WTC11 (cell line): Measurements from ENCODE around the gene LBX2. TPM values are rescaled to one million over a fixed set of nuclear protein-coding genes. Genes with fewer than 3 reads are reported as not detected.
"Not testable (repeated sequence)": the region's sequence is repeated elsewhere in the genome, so short reads cannot be mapped to it uniquely, and the experiment has no call there.

ENCODE experiments used
- ATAC-seq: fragments of 200-7000 bp; cut with Tn5 transposase; 2 replicates; pipeline ENCODE4 v1.10.0; 2021; ENCODE audit warnings: mild to moderate bottlenecking, moderate library complexity
- CTCF ChIA-PET: fragments of 300-600 bp; sonication (Branson Sonifier 250); formaldehyde crosslinking; loops from one replicate; lab custom pipeline; 2021; ENCODE audit warnings: antibody characterized with exemption; lab: Charles Lee
- POLR2A ChIA-PET: fragments of 350-600 bp; sonication (Branson Sonifier 250); formaldehyde crosslinking; loops from one replicate; lab custom pipeline; 2021; ENCODE audit warnings: antibody characterized with exemption; lab: Charles Lee
- DNase-seq: peaks from one replicate; pipeline ENCODE4 v3.0.0; 2021; ENCODE audit warnings: low spot score
- H3K27ac Mint-ChIP-seq: 2 replicates; pipeline ENCODE4 v1.8.0; 2021; ENCODE audit warnings: mixed read lengths
- H3K27me3 Mint-ChIP-seq: 2 replicates; pipeline ENCODE4 v1.8.0; 2021; ENCODE audit warnings: low read depth, mild to moderate bottlenecking, moderate library complexity, mixed read lengths
- H3K36me3 Mint-ChIP-seq: 2 replicates; pipeline ENCODE4 v1.8.0; 2021; ENCODE audit warnings: mixed read lengths
- H3K4me1 Mint-ChIP-seq: 2 replicates; pipeline ENCODE4 v1.8.0; 2022; ENCODE audit warnings: mixed read lengths
- H3K4me3 Mint-ChIP-seq: 2 replicates; pipeline ENCODE4 v1.8.0; 2021; ENCODE audit warnings: mild to moderate bottlenecking, moderate library complexity, mixed read lengths
- H3K9me3 Mint-ChIP-seq: 2 replicates; pipeline ENCODE4 v1.8.0; 2021; ENCODE audit warnings: mixed read lengths
- ATF3 ChIP-seq: sonication (generic); formaldehyde crosslinking; conservative IDR thresholded peaks from 2 replicates; pipeline ENCODE4 v1.8.1; 2022; ENCODE audit warnings: mild to moderate bottlenecking, missing genetic modification reagents
- EMX1 ChIP-seq: fragments of 250-450 bp; sonication (Bioruptor Pico); IDR thresholded peaks from 2 replicates; pipeline ENCODE4 v1.8.0; 2021; ENCODE audit warnings: mild to moderate bottlenecking
- GABPB1 ChIP-seq: sonication (generic); formaldehyde crosslinking; IDR thresholded peaks from 2 replicates; pipeline ENCODE4 v1.8.1; 2023; ENCODE audit warnings: mild to moderate bottlenecking, missing genetic modification reagents
- GTF2I ChIP-seq: fragments of 250-450 bp; sonication (Bioruptor Pico); conservative IDR thresholded peaks from 2 replicates; pipeline ENCODE4 v1.4.0; 2021; ENCODE audit warnings: mild to moderate bottlenecking
- HMGXB4 ChIP-seq: sonication (generic); formaldehyde crosslinking; IDR thresholded peaks from 2 replicates; pipeline ENCODE4 v1.8.1; 2023; ENCODE audit warnings: mild to moderate bottlenecking, moderate library complexity, missing genetic modification reagents
- MXD4 ChIP-seq: fragments of 250-450 bp; sonication (Bioruptor Pico); IDR thresholded peaks from 2 replicates; pipeline ENCODE4 v1.8.0; 2021; ENCODE audit warnings: mild to moderate bottlenecking, moderate library complexity, borderline replicate concordance
- NFYB ChIP-seq: sonication (generic); formaldehyde crosslinking; conservative IDR thresholded peaks from 2 replicates; pipeline ENCODE4 v1.8.0; 2022; ENCODE audit warnings: low read depth, missing genetic modification reagents
- PREB ChIP-seq: sonication (generic); formaldehyde crosslinking; IDR thresholded peaks from 2 replicates; pipeline ENCODE4 v1.8.1; 2022; ENCODE audit warnings: mild to moderate bottlenecking, missing genetic modification reagents, moderate library complexity, borderline replicate concordance
- PRRX2 ChIP-seq: fragments of 250-450 bp; sonication (Bioruptor Pico); IDR thresholded peaks from 2 replicates; pipeline ENCODE4 v1.8.0; 2021; ENCODE audit warnings: mild to moderate bottlenecking
- TCF7 ChIP-seq: sonication (generic); formaldehyde crosslinking; IDR thresholded peaks from 2 replicates; pipeline ENCODE4 v1.8.0; 2022; ENCODE audit warnings: mild to moderate bottlenecking, low read depth, missing genetic modification reagents, moderate library complexity
- TEAD1 ChIP-seq: sonication (generic); formaldehyde crosslinking; IDR thresholded peaks from 2 replicates; pipeline ENCODE4 v1.8.0; 2022; ENCODE audit warnings: mild to moderate bottlenecking, missing genetic modification reagents
- ZNF121 ChIP-seq: sonication (generic); formaldehyde crosslinking; IDR thresholded peaks from 2 replicates; pipeline ENCODE4 v1.8.0; 2023; ENCODE audit warnings: missing genetic modification reagents
- ZNF425 ChIP-seq: fragments of 250-450 bp; sonication (Bioruptor Pico); conservative IDR thresholded peaks from 2 replicates; pipeline ENCODE4 v1.9.0; 2021; ENCODE audit warnings: mild to moderate bottlenecking
- total RNA-seq: library from RNA; stranded (reverse); gene quantifications from 3 replicates; pipeline ENCODE4 v1.2.3, GENCODE V29; 2021

LBX2 gene
- total RNA-seq, 1 experiment from 2014 or later, result 1.0 TPM

DNA sequence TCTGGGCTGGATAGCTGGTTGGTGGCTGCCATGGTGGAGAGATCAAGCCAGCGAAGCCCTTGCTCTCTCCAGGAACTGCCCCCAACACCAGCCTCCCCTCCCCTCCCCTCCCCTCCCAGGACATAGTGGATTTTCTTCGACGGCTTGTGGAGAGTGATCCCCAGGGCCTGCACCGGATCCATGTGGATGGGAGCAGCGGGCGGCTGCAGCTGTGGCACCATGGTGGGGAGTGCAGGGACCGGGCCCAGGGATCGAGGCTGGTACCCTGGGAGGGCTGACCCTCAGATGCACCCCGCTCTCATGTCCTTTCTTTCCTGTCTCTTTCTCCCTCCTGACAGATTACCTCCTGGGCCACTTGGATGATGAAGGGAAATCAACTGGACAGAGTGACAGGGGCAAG, 9.5 kb downstream of the LBX2 start:
- no peaks in the 10 kb centered on the region for H3K4me1 Mint-ChIP-seq
- CTCF ChIA-PET, result interaction anchor here (0.6 to 1.1 kb wide), 3 partner anchors 8 to 83 kb away, joined by 3 to 4 read pairs (median 3); no protein-coding TSS in a partner anchor
- H3K27me3 Mint-ChIP-seq, result peaks cover 8% of the 10 kb centered on the region
- TF ChIP-seq ATF3 (CRISPR knock-in tag), result no peak
- TF ChIP-seq EMX1 (CRISPR knock-in tag), result no peak
- no peak for TF ChIP-seq HMGXB4
- no peak for TF ChIP-seq TCF7 (CRISPR knock-in tag)
- TF ChIP-seq PRRX2 (CRISPR knock-in tag), result no peak
- TF ChIP-seq TEAD1, result no peak
- H3K9me3 Mint-ChIP-seq, result no peaks in the 10 kb centered on the region
- H3K4me3 Mint-ChIP-seq, result no peak overlapping the region
- POLR2A ChIA-PET, result no interaction called here
- no peak for ATAC-seq
- peaks cover 51% of the 10 kb centered on the region for H3K36me3 Mint-ChIP-seq
- H3K27ac Mint-ChIP-seq, result no peak overlapping the region
- DNase-seq, result no peak

DNA sequence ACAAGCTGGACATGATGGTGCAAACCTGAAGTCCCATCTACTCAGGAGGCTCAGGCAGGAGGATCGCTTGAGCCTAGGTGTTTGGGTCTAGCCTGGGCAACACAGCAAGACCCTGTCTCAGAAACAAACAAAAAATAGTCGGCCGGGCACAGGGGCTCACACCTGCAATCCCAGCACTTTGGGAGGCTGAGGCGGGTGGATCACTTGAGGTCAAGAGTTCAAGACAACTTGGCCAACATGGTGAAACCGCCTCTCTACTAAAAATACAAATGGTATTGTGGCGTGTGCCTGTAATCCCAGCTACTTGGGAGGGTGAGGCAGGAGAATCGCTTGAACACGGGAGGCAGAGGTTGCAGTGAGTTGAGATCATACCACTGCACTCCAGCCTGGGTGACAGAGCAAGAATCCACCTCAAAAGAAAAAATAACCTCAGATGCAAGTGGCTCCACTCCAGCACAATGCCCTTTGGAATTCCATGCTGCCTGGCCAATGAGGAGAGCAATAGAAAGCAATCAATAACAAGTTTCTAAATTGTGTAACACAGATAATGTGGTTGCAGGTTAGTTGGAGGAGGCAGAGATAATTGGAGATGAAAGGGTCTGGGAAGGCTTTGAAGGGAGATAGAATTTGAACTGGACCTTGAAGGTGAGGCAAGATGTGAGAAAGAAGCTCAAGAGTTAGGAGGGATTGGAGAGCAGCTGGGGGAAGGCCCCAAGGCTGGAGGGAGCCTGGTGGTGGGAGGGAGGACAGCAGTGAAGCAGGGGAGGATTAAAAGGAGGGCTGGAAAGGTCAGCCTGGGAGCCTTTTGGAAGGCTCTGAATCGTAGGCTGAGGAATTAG, 10.5 kb downstream of the LBX2 start:
- ATAC-seq (peak; percentile 38; the same call in 1 of the 2 replicates), DNase-seq (no peak)
- Mint-ChIP-seq H3K27ac (no peak overlapping the region), H3K27me3 (no peaks in the 10 kb centered on the region), H3K4me3 (no peak overlapping the region), H3K4me1 (no peaks in the 10 kb centered on the region), H3K9me3 (no peaks in the 10 kb centered on the region), H3K36me3 (peaks cover 45% of the 10 kb centered on the region)
- CTCF ChIA-PET, result interaction anchor here (1.0 to 1.1 kb wide), 2 partner anchors 9 to 84 kb away, joined by 3 to 4 read pairs; no protein-coding TSS in a partner anchor
- TF ChIP-seq ZNF121 (CRISPR knock-in tag), result 0 out of 2 replicates have a peak, but pooled peaks have one; percentile 51
- TF ChIP-seq PREB, result 0 out of 2 replicates have a peak, but pooled peaks have one; percentile 57
- TF ChIP-seq NFYB, result no peak
- TF ChIP-seq GABPB1 (CRISPR knock-in tag), result peak; percentile 56
- TF ChIP-seq, all 79 proteins: peak for 3
- POLR2A ChIA-PET, result no interaction called here

DNA sequence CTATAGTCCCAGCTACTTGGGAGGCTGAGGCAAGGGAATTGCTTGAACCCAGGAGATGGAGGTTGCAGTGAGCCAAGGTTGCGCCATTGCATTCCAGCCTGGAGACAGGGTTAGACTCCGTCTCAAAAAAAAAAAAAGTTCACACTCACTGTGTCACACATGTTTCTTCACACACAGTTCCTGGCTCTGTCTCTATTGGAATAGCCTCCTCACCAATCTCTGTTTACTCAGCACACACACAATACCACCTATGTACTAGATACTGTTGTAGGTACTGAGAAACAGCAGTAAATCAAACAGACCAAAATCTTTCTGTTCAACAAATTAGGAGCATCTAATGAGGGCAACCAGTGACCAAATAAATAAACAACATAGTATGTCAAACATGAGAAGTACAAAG, 13.3 kb downstream of the LBX2 start:
- Mint-ChIP-seq H3K36me3 (peaks cover 24% of the 10 kb centered on the region), H3K4me3 (no peak overlapping the region), H3K27me3 (no peaks in the 10 kb centered on the region)
- POLR2A ChIA-PET, result no interaction called here
- no peak for ATAC-seq
- TF ChIP-seq MXD4 (no peak), ZNF425 (no peak)
- TF ChIP-seq, all 79 proteins: peak for 0
- H3K9me3 Mint-ChIP-seq, result no peaks in the 10 kb centered on the region
- H3K4me1 Mint-ChIP-seq, result peaks cover 6% of the 10 kb centered on the region
- no peak for DNase-seq
- no peak overlapping the region for H3K27ac Mint-ChIP-seq
- CTCF ChIA-PET, result no interaction called here

DNA sequence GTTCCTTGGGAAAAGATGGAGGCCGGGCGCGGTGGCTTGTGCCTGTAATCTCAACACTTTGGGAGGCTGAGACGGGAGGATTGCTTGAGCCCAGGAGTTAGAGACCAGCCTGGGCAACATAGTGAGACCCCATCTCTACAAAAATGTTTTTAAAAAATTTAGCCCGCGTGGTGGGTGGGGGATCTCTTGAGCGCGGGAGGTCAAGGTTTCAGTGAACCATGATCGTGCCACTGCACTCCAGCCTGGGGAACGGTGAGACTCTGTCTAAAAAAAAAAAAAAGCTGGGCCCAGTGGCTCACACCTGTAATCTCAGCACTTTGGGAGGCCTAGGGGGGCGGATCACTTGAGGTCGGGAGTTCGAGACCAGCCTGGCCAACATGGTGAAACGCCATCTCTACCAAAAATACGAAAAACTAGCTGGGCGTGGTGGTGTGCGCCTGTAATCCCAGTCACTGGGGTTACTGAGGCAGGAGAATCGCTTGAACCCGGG, 15.7 kb downstream of the LBX2 start:
- Mint-ChIP-seq H3K36me3 (peaks cover 22% of the 10 kb centered on the region), H3K27ac (peak overlapping the region; percentile 100)
- DNase-seq, ATAC-seq, H3K27me3 Mint-ChIP-seq, H3K9me3 Mint-ChIP-seq: not testable (repeated sequence)
- TF ChIP-seq GTF2I (CRISPR knock-in tag), result peak; percentile 81; the same call in 1 of the 2 replicates
- peak; percentile 77; the same call in 1 of the 2 replicates for TF ChIP-seq ZNF121 (CRISPR knock-in tag)
- TF ChIP-seq, all 79 proteins: peak for 2; not testable (repeated sequence) for 77
- Mint-ChIP-seq H3K4me1 (peaks cover 10% of the 10 kb centered on the region), H3K4me3 (peak overlapping the region; percentile 100)
- ChIA-PET CTCF (interaction anchor here (1.0 to 4.6 kb wide), 18 partner anchors 10 to 148 kb away, joined by 3 to 43 read pairs (median 8); partner anchors contain the start of genes AUP1, DQX1, HTRA2 and INO80B), POLR2A (interaction anchor here (0.7 to 2.2 kb wide), 5 partner anchors 10 to 43 kb away, joined by 3 to 13 read pairs (median 4); partner anchors contain the start of gene WBP1)
